Activated T-cell treated with anti-CD3 and anti-CD28 coated beads, Interleukin-2, amount 50 U/mL, for 4 hours (primary cell): ENCODE results near the gene TPBGL. TPM values are rescaled to one million over a fixed set of nuclear protein-coding genes. Genes with fewer than 3 reads are reported as not detected.

Source experiments
- ATAC-seq, 2 donors: fragments of 200-7000 bp; cut with Tn5 transposase; one replicate each; pipeline ENCODE4 v1.10.0; 2021
- DNase-seq: peaks from one replicate; pipeline ENCODE4 v3.0.0-alpha.2; 2020
- H3K27me3 Mint-ChIP-seq: one replicate; pipeline ENCODE4 v1.8.0; 2021; ENCODE audit warnings: low read depth, mixed read lengths
- H3K36me3 Mint-ChIP-seq: one replicate; pipeline ENCODE4 v1.8.0; 2022; ENCODE audit warnings: mixed read lengths; ENCODE audit not compliant: insufficient read depth
- H3K4me1 Mint-ChIP-seq: one replicate; pipeline ENCODE4 v1.8.0; 2021; ENCODE audit warnings: low read depth, mixed read lengths
- H3K4me3 Mint-ChIP-seq: one replicate; pipeline ENCODE4 v1.8.0; 2021; ENCODE audit warnings: mild to moderate bottlenecking, moderate library complexity, mixed read lengths
- H3K9me3 Mint-ChIP-seq: one replicate; pipeline ENCODE4 v1.8.0; 2021; ENCODE audit warnings: mixed read lengths
- total RNA-seq, 3 donors: library from RNA; stranded (reverse); gene quantifications; one replicate each; pipeline ENCODE4 v1.2.1, GENCODE V29; 2021

TPBGL gene
- total RNA-seq, 3 donors from 2014 or later, result 0.22 to 0.47 (median 0.40) TPM

GRCh38 chr11:75230621-75231020 is 10.0 kb upstream of the TPBGL start:
- peaks cover 12% of the 10 kb centered on the region for H3K27me3 Mint-ChIP-seq

GRCh38 chr11:75233754-75234172 is 6.8 kb upstream of the TPBGL start:
- no peaks in the 10 kb centered on the region for H3K36me3 Mint-ChIP-seq
- ATAC-seq (no peak), DNase-seq (no peak)
- no peak overlapping the region for H3K4me3 Mint-ChIP-seq
- H3K4me1 Mint-ChIP-seq, result no peaks in the 10 kb centered on the region
- H3K9me3 Mint-ChIP-seq, result no peaks in the 10 kb centered on the region
- H3K27me3 Mint-ChIP-seq, result peaks cover 20% of the 10 kb centered on the region

More at GRCh38 chr11:75230621-75231020, 10.0 kb upstream of the TPBGL start:
- DNase-seq, result no peak
- ATAC-seq, result no peak
- no peaks in the 10 kb centered on the region for H3K36me3 Mint-ChIP-seq
- no peaks in the 10 kb centered on the region for H3K9me3 Mint-ChIP-seq
- H3K4me1 Mint-ChIP-seq, result no peaks in the 10 kb centered on the region
- no peak overlapping the region for H3K4me3 Mint-ChIP-seq

DNA sequence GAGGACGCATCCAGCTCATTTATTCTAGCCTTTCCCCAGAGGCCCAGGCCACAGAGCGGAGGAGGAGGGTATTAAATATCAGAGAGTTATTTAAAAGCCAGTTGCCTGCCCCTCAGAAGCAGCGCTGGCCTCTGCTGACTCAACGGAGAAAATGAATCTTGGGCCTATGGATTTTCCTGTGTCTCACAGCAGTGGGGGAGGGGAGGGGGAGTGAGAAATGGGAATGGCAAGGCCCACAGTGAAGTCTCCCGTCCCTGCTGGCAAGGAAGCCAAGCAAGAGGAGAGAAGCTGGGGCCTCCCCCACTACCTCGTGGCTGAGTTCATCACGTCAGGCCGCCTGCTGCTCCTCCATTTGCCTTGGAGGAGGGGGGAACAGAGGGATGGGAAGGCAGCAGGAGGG is 4.5 kb upstream of the TPBGL start:
- no peak overlapping the region for H3K4me3 Mint-ChIP-seq
- DNase-seq (no peak), ATAC-seq (no peak)
- peaks cover 29% of the 10 kb centered on the region for H3K27me3 Mint-ChIP-seq
- no peaks in the 10 kb centered on the region for H3K9me3 Mint-ChIP-seq
- H3K4me1 Mint-ChIP-seq, result peaks cover 3% of the 10 kb centered on the region
- no peaks in the 10 kb centered on the region for H3K36me3 Mint-ChIP-seq

GRCh38 chr11:75237050-75237449 is 3.5 kb upstream of the TPBGL start:
- ATAC-seq, result no peak
- H3K4me1 Mint-ChIP-seq, result peaks cover 3% of the 10 kb centered on the region
- H3K4me3 Mint-ChIP-seq, result no peak overlapping the region
- H3K27me3 Mint-ChIP-seq, result peaks cover 27% of the 10 kb centered on the region
- H3K9me3 Mint-ChIP-seq, result no peaks in the 10 kb centered on the region
- no peak for DNase-seq
- H3K36me3 Mint-ChIP-seq, result no peaks in the 10 kb centered on the region

- DNase-seq, result no peak
- Mint-ChIP-seq H3K4me1 (peaks cover 8% of the 10 kb centered on the region), H3K9me3 (no peaks in the 10 kb centered on the region), H3K4me3 (peak overlapping the region; percentile 13), H3K36me3 (no peaks in the 10 kb centered on the region), H3K27me3 (peaks cover 41% of the 10 kb centered on the region)
- no peak for ATAC-seq
Measured at GRCh38 chr11:75238595-75239440, 1.8 kb upstream of the TPBGL start.

DNA sequence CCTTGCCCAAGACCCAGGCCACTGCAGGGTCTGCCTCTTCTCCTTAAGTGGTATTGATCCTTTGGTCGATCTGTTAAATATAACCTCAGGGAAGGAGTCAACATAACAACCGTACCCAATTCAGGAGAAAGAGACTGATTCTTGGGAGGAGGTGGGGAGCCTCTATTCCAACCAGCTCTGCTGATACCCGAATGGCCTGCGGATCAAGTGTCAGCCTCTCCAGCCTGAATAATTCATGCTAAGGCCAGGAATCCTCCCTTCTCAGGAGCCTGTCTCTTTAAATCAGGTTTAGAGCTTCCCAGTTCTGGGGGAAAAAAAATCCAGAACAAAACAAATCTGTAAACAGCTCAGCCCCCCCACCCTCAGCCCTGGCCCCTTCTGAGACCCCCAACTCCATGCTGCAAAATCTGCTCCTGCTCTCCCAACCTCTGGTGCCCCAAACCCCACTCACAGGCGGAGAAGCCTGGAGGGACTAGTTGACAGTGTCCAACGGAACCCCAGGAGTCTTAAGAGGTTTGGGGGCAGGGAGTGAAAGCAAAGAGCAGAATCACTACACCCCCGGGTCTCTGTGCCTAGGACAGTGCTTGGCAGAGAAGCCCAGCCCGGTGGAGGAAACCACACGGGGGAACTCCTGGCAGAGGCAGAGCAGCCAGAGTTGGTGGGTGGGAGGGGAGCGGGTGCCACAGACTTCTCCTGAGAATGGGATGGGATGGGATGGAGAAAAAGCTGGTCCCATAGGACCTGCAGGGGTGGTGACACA is 863 bp upstream of the TPBGL start:
- Mint-ChIP-seq H3K4me3 (peak overlapping the region; percentile 73), H3K27me3 (peaks cover 42% of the 10 kb centered on the region), H3K36me3 (no peaks in the 10 kb centered on the region), H3K9me3 (no peaks in the 10 kb centered on the region), H3K4me1 (peaks cover 8% of the 10 kb centered on the region)
- ATAC-seq (no peak), DNase-seq (no peak)

GRCh38 chr11:75241036-75241905 is 697 bp downstream of the TPBGL start:
- H3K4me3 Mint-ChIP-seq, result peak overlapping the region; percentile 77
- peaks cover 37% of the 10 kb centered on the region for H3K27me3 Mint-ChIP-seq
- ATAC-seq, result peak; percentile 90 to 91
- H3K4me1 Mint-ChIP-seq, result peaks cover 8% of the 10 kb centered on the region
- DNase-seq, result peak; percentile 85
- no peaks in the 10 kb centered on the region for H3K36me3 Mint-ChIP-seq
- no peaks in the 10 kb centered on the region for H3K9me3 Mint-ChIP-seq

GRCh38 chr11:75241906-75242644 is 1.5 kb downstream of the TPBGL start:
- no peak for DNase-seq
- peak; percentile 39 to 55 for ATAC-seq
- Mint-ChIP-seq H3K4me3 (peak overlapping the region; percentile 77), H3K36me3 (no peaks in the 10 kb centered on the region), H3K27me3 (peaks cover 37% of the 10 kb centered on the region), H3K9me3 (no peaks in the 10 kb centered on the region), H3K4me1 (peaks cover 8% of the 10 kb centered on the region)

GRCh38 chr11:75242722-75243600 is 2.4 kb downstream of the TPBGL start:
- H3K36me3 Mint-ChIP-seq, result no peaks in the 10 kb centered on the region
- no peaks in the 10 kb centered on the region for H3K9me3 Mint-ChIP-seq

GRCh38 chr11:75244052-75244814 is 3.7 kb downstream of the TPBGL start:
- no peak for ATAC-seq
- Mint-ChIP-seq H3K4me1 (peaks cover 8% of the 10 kb centered on the region), H3K9me3 (no peaks in the 10 kb centered on the region), H3K4me3 (no peak overlapping the region), H3K27me3 (peaks cover 33% of the 10 kb centered on the region), H3K36me3 (no peaks in the 10 kb centered on the region)
- DNase-seq, result no peak

More at GRCh38 chr11:75242722-75243600, 2.4 kb downstream of the TPBGL start:
- H3K27me3 Mint-ChIP-seq, result peaks cover 37% of the 10 kb centered on the region
- peak overlapping the region; percentile 69 for H3K4me3 Mint-ChIP-seq
- DNase-seq (no peak), ATAC-seq (no peak)
- H3K4me1 Mint-ChIP-seq, result peaks cover 8% of the 10 kb centered on the region

- DNase-seq (no peak), ATAC-seq (no peak)
- H3K4me3 Mint-ChIP-seq, result no peak overlapping the region
- no peaks in the 10 kb centered on the region for H3K36me3 Mint-ChIP-seq
- peaks cover 24% of the 10 kb centered on the region for H3K27me3 Mint-ChIP-seq
- H3K4me1 Mint-ChIP-seq, result peaks cover 5% of the 10 kb centered on the region
- H3K9me3 Mint-ChIP-seq, result no peaks in the 10 kb centered on the region
Measured at GRCh38 chr11:75245356-75246005, 4.9 kb downstream of the TPBGL start.
